ENCODE results near the gene AAMDC.

The AAMDC gene

GRCh38 chr11:77789731-77790476 is 31.0 kb upstream of the AAMDC start:
- H3K9ac ChIP-seq = no peak overlapping the region
- H3K27ac ChIP-seq = no peak overlapping the region
- peaks cover 2% of the 10 kb centered on the region for H3K4me1 ChIP-seq
- no peaks in the 10 kb centered on the region for H3K9me3 ChIP-seq (ENCODE audit: control insufficient read depth, low read length)
- TF ChIP-seq CTCF (IDR thresholded peaks at IDR 0.05) = no peak
- H3K79me2 ChIP-seq = peaks cover 25% of the 10 kb centered on the region
- H3K4me2 ChIP-seq (ENCODE audit: low read length) = no peak overlapping the region
- H3K36me3 ChIP-seq (ENCODE audit: control insufficient read depth, insufficient read depth, low read length) = no peaks in the 10 kb centered on the region
- H3K4me3 ChIP-seq (ENCODE audit: low read depth, low read length) = no peak overlapping the region
- no peak overlapping the region for H2AFZ ChIP-seq
- no peaks in the 10 kb centered on the region for H3K27me3 ChIP-seq (ENCODE audit: control insufficient read depth, insufficient read depth, low read length)

DNA sequence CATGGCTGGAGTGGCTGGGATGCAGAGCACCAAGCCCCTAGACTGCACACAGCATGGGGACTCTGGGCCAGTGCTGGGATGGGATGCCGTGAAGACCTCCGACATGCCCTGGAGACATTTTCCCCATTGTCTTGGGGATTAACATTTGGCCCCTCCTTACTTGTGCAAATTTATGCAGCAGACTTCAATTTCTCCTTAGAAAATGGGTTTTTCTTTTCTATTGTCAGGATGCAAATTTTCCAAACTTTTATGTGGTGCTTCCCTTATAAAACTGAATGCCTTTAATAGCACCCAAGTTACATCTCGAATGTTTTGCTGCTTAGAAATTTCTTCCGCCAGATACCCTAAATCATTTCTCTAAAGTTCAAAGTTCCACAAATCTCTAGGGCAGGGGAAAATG is 29.6 kb upstream of the AAMDC start:
- no peak for TF ChIP-seq CTCF (IDR thresholded peaks at IDR 0.05)
- Histone ChIP-seq H3K4me2 (ENCODE audit: low read length) (no peak overlapping the region), H3K9me3 (ENCODE audit: control insufficient read depth, low read length) (no peaks in the 10 kb centered on the region), H3K9ac (no peak overlapping the region), H3K27ac (no peak overlapping the region), H3K27me3 (ENCODE audit: control insufficient read depth, insufficient read depth, low read length) (no peaks in the 10 kb centered on the region), H3K36me3 (ENCODE audit: control insufficient read depth, insufficient read depth, low read length) (no peaks in the 10 kb centered on the region), H3K4me3 (ENCODE audit: low read depth, low read length) (no peak overlapping the region), H3K79me2 (peaks cover 25% of the 10 kb centered on the region), H2AFZ (no peak overlapping the region), H3K4me1 (no peaks in the 10 kb centered on the region)

- Histone ChIP-seq H2AFZ (no peak overlapping the region), H3K79me2 (peaks cover 31% of the 10 kb centered on the region), H3K9me3 (ENCODE audit: control insufficient read depth, low read length) (no peaks in the 10 kb centered on the region), H3K27ac (no peak overlapping the region), H3K4me2 (ENCODE audit: low read length) (no peak overlapping the region), H3K27me3 (ENCODE audit: control insufficient read depth, insufficient read depth, low read length) (no peaks in the 10 kb centered on the region), H3K9ac (no peak overlapping the region), H3K36me3 (ENCODE audit: control insufficient read depth, insufficient read depth, low read length) (no peaks in the 10 kb centered on the region), H3K4me3 (ENCODE audit: low read depth, low read length) (no peak overlapping the region), H3K4me1 (no peaks in the 10 kb centered on the region)
- TF ChIP-seq CTCF (IDR thresholded peaks at IDR 0.05) = no peak
These were observed 27.0 kb upstream of the AAMDC start for GRCh38 chr11:77793972-77794371.

- Histone ChIP-seq H3K36me3 (ENCODE audit: control insufficient read depth, insufficient read depth, low read length) (no peaks in the 10 kb centered on the region), H3K27ac (no peak overlapping the region), H3K4me2 (ENCODE audit: low read length) (no peak overlapping the region), H3K4me3 (ENCODE audit: low read depth, low read length) (no peak overlapping the region), H3K79me2 (peaks cover 23% of the 10 kb centered on the region), H2AFZ (no peak overlapping the region), H3K9me3 (ENCODE audit: control insufficient read depth, low read length) (no peaks in the 10 kb centered on the region), H3K27me3 (ENCODE audit: control insufficient read depth, insufficient read depth, low read length) (no peaks in the 10 kb centered on the region), H3K4me1 (no peaks in the 10 kb centered on the region), H3K9ac (no peak overlapping the region)
- TF ChIP-seq CTCF (IDR thresholded peaks at IDR 0.05) = no peak
These were observed 21.6 kb upstream of the AAMDC start for GRCh38 chr11:77799338-77799737.

- no peaks in the 10 kb centered on the region for H3K36me3 ChIP-seq (ENCODE audit: control insufficient read depth, insufficient read depth, low read length)
- H3K27ac ChIP-seq = no peak overlapping the region
- H3K79me2 ChIP-seq = peaks cover 21% of the 10 kb centered on the region
- no peak for TF ChIP-seq CTCF (IDR thresholded peaks at IDR 0.05)
- H3K4me3 ChIP-seq (ENCODE audit: low read depth, low read length) = no peak overlapping the region
- no peak overlapping the region for H2AFZ ChIP-seq
- no peaks in the 10 kb centered on the region for H3K4me1 ChIP-seq
- H3K9me3 ChIP-seq (ENCODE audit: control insufficient read depth, low read length) = no peaks in the 10 kb centered on the region
- no peaks in the 10 kb centered on the region for H3K27me3 ChIP-seq (ENCODE audit: control insufficient read depth, insufficient read depth, low read length)
- no peak overlapping the region for H3K9ac ChIP-seq
- H3K4me2 ChIP-seq (ENCODE audit: low read length) = no peak overlapping the region
These were observed 20.5 kb upstream of the AAMDC start for GRCh38 chr11:77800449-77800848.

Measured in parathyroid adenoma (tissue), 2 donors.